HG02759 (cell line): ENCODE data around the gene SAMD14.

Experiments
- ATAC-seq: cut with Tn5 transposase; IDR thresholded peaks from one replicate; pipeline ENCODE4 v1.9.1; 2021; ENCODE audit warnings: mild to moderate bottlenecking, moderate library complexity; ENCODE audit not compliant: unreplicated experiment

Gene SAMD14

GRCh38 chr17:50134206-50135110 lies 4.5 kb upstream of the SAMD14 start:
- no peak for ATAC-seq

GRCh38 chr17:50133769-50134099 lies 3.8 kb upstream of the SAMD14 start:
- ATAC-seq, result no peak

GRCh38 chr17:50133028-50133768 lies 3.2 kb upstream of the SAMD14 start:
- no peak for ATAC-seq

- ATAC-seq, result no peak
Measured at GRCh38 chr17:50132104-50132794, 2.3 kb upstream of the SAMD14 start.

- ATAC-seq, result no peak
Measured at GRCh38 chr17:50130559-50131305, 772 bp upstream of the SAMD14 start.

GRCh38 chr17:50129353-50129727 lies 620 bp downstream of the SAMD14 start:
- no peak for ATAC-seq

GRCh38 chr17:50128441-50129352 lies 1.3 kb downstream of the SAMD14 start:
- ATAC-seq, result no peak

- ATAC-seq, result no peak
Measured at GRCh38 chr17:50127697-50128361, 2.1 kb downstream of the SAMD14 start.

GRCh38 chr17:50125420-50125997 lies 4.5 kb downstream of the SAMD14 start:
- ATAC-seq, result no peak

GRCh38 chr17:50123649-50124349 lies 6.2 kb downstream of the SAMD14 start:
- no peak for ATAC-seq

GRCh38 chr17:50122945-50123344 lies 7.0 kb downstream of the SAMD14 start:
- ATAC-seq, result no peak

GRCh38 chr17:50120475-50121253 lies 9.3 kb downstream of the SAMD14 start:
- no peak for ATAC-seq

- no peak for ATAC-seq
Measured at GRCh38 chr17:50118828-50119218, 11.1 kb downstream of the SAMD14 start.

- ATAC-seq, result no peak
Measured at GRCh38 chr17:50118076-50118827, 11.7 kb downstream of the SAMD14 start.

- peak; percentile 70 for ATAC-seq
Measured at GRCh38 chr17:50117202-50118051, 12.5 kb downstream of the SAMD14 start.

- ATAC-seq, result no peak
Measured at GRCh38 chr17:50115756-50116155, 14.2 kb downstream of the SAMD14 start.
